ENCODE measurements around the gene GALNS. TPM values are rescaled to one million over a fixed set of nuclear protein-coding genes. Genes with fewer than 3 reads are reported as not detected.
A peak's percentile ranks its signal among the peaks of the same experiment; 100 is the strongest.

The GALNS gene
- total and polyA plus RNA-seq, 2 of the 13 experiments (the other 11 are each of a cell fraction or from before 2014, with no cell fraction given): 9.2 to 9.8 TPM

DNA sequence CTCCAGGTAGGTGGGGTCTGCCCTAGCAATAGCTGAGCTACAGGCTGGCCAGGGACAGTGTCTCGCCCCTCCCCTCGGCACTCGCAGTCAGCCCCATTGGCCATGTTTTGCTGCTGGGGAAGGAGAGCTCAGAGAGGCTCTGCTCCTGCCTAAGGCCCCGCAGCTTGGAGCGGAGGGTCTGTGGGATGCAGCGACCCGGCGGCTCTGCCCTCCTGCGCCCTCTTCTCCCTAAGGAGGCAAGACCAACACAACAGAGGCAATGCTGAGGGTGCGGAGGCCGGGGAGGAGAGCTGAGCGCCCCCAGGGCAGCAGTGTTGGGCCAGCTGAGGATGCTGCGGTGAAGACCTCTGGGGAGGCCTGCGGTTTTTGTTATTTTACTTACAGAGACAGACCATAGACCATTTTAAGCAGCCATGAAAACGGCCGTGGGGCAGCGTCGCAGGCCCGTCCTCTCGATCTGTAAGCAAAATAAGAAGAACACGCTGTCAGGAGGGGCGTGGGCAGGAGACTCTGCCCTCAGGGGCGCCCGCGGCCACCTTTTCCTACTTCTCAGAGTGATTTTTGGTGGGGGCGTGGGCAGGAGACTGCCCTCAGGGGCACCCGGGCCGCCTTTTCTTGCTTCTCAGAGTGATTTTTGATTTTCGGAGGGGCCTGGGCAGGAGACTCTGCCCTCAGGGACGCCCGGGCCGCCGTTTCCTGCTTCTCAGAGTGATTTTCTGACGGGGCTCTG lies 41.1 kb upstream of the GALNS start (continued):
- TF ChIP-seq ZNF670 (CRISPR knock-in tag; IDR thresholded peaks at IDR 0.05; ENCODE audit: borderline replicate concordance) (no peak), ZSCAN25 (CRISPR knock-in tag; IDR thresholded peaks at IDR 0.05) (no peak), ZSCAN9 (CRISPR knock-in tag; IDR thresholded peaks at IDR 0.05; ENCODE audit: borderline replicate concordance) (no peak), CBFB (CRISPR knock-in tag; IDR thresholded peaks at IDR 0.05) (no peak), HNF4A (CRISPR knock-in tag; IDR thresholded peaks at IDR 0.05) (no peak), THRA (CRISPR knock-in tag; IDR thresholded peaks at IDR 0.05; ENCODE audit: borderline replicate concordance) (no peak), TAF15 (IDR thresholded peaks at IDR 0.05; ENCODE audit: low read depth, low read length, poor library complexity, severe bottlenecking) (no peak)

DNA sequence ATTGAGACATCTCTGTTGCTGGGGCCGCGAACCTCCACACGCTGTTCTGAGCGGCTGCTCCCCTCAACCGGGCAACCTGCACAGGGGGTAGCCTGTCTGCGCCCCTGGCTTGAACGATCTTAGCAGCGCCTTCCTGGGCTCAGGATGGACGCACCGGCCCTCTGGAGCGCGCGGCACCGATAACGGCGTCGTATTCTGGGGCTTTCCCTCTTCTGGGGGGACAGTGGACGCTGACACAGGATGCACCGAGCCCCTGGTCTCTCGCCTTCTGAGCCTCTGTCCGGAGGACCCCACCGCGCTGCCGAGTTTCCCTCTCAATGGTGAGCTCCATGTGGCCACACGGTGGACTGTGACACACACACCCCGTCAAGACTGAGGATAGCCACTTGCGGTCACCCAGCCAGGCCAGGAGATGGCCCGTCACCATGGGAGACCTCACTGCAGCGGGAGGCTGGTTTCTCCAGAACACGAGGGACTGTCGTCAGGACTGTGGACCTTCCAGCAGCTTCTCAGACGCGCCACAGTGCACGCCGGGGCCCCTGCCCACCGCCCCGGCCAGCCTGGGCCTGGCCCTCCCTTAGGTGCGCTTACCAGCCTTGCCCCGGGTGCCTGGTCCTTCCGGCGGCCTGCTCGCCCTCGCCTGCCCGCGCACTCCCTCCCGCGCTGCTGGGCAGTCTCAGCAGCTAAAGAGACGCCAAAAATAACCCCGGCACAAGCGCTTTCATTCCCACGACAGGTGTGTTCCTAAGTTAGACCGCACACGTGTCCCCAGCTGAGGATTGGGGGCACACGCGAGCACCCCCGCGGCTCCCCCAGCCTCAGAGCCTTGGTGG lies 39.7 kb upstream of the GALNS start:
- intact Hi-C loops (cut with micrococcal nuclease; ENCODE audit: unreplicated experiment): no loop called here
- CTCF ChIA-PET (ENCODE audit: low intra/inter-chr PET ratio, low total read pairs): no interaction called here
- BruUV-seq (replicated peaks): no TSS peak
- H3K36me3 ChIP-seq (replicated peaks in 1 of 2; ENCODE audit: control insufficient read depth in 1 of 2, insufficient read depth in 2 of 2, low read length in 2 of 2): no peaks in the 10 kb centered on the region
- TF ChIP-seq BCLAF1 (IDR thresholded peaks at IDR 0.05) (no peak), EED (CRISPR knock-in tag; IDR thresholded peaks at IDR 0.05) (0 out of 2 replicates have a peak, but pooled peaks have one; percentile 36), NFYC (CRISPR knock-in tag; IDR thresholded peaks at IDR 0.05) (no peak)
- no peak overlapping the region for H3K27ac ChIP-seq (ENCODE audit: extremely low read length, insufficient read depth, low read length)
- DNase-seq (ENCODE audit: low spot score) (no peak), FAIRE-seq (no peak), ATAC-seq (peak; percentile 12)
- POLR2A ChIA-PET: no interaction called here
- no peak overlapping the region for H3K4me2 ChIP-seq (ENCODE audit: low read depth, low read length)
- peaks cover 62 to 96% of the 10 kb centered on the region in 2 experiments for H3K27me3 ChIP-seq (ENCODE audit: control insufficient read depth in 1 of 2, insufficient read depth in 2 of 2, low read length in 2 of 2)
- H3K4me1 ChIP-seq (ENCODE audit: insufficient read depth, low read length): peaks cover 5% of the 10 kb centered on the region
- H3K9me3 ChIP-seq (ENCODE audit: low read length): no peaks in the 10 kb centered on the region
- H3K4me3 ChIP-seq (replicated peaks in 1 of 3; ENCODE audit: insufficient read depth in 1 of 3, low read depth in 2 of 3, low read length in 3 of 3): no peak overlapping the region
- H3K9ac ChIP-seq (ENCODE audit: insufficient read depth, low read depth, low read length): no peak overlapping the region
- no peak overlapping the region for H2AFZ ChIP-seq (ENCODE audit: low read length)
- H4K20me1 ChIP-seq (ENCODE audit: insufficient read depth, low read length): peaks cover 4% of the 10 kb centered on the region; the same call in 1 of the 2 replicates
- H3K79me2 ChIP-seq (ENCODE audit: insufficient read depth, low read length): no peaks in the 10 kb centered on the region
- WGBS (ENCODE audit: low lambda C conversion rate): 23% methylated on average over 24 of the region's 57 CpGs
- in situ Hi-C loops (cut with HindIII; ENCODE audit: extremely low pct_ligation_motif_present, low pct_unique_long_range_greater_than_20kb): no loop called here
